ENCODE data around the gene TAGLN. TPM values are rescaled to one million over a fixed set of nuclear protein-coding genes. Genes with fewer than 3 reads are reported as not detected.

TAGLN gene
- 2.8 TPM for polyA plus RNA-seq (2012; ENCODE audit: low read depth, missing spikeins)

DNA sequence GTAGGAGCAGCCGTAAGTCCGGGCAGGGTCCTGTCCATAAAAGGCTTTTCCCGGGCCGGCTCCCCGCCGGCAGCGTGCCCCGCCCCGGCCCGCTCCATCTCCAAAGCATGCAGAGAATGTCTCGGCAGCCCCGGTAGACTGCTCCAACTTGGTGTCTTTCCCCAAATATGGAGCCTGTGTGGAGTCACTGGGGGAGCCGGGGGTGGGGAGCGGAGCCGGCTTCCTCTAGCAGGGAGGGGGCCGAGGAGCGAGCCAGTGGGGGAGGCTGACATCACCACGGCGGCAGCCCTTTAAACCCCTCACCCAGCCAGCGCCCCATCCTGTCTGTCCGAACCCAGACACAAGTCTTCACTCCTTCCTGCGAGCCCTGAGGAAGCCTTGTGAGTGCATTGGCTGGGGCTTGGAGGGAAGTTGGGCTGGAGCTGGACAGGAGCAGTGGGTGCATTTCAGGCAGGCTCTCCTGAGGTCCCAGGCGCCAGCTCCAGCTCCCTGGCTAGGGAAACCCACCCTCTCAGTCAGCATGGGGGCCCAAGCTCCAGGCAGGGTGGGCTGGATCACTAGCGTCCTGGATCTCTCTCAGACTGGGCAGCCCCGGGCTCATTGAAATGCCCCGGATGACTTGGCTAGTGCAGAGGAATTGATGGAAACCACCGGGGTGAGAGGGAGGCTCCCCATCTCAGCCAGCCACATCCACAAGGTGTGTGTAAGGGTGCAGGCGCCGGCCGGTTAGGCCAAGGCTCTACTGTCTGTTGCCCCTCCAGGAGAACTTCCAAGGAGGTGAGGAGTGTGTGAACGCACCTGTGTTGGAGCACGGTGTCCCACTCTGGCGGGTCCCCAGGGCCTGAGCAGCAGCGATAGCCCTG lies at the start of gene TAGLN:
TAGLN (plus strand) TSS at position 318 of the 863 bp plus-strand sequence. CDS start 3,644 bp downstream, outside the sequence.
- FAIRE-seq (no peak), DNase-seq (ENCODE audit: insufficient read length, low spot score) (no peak)
- TF ChIP-seq POU2F2 (IDR thresholded peaks at IDR 0.05; ENCODE audit: low read depth, low read length), result no peak
- no peak for TF ChIP-seq TAF1 (IDR thresholded peaks at IDR 0.05; ENCODE audit: low read depth, low read length)
- TF ChIP-seq PAX5 (IDR thresholded peaks at IDR 0.05; ENCODE audit: insufficient read depth, low read length, severe bottlenecking), result no peak
- TF ChIP-seq POLR2AphosphoS5 (IDR thresholded peaks at IDR 0.05; ENCODE audit: low read depth, low read length), result no peak
- TF ChIP-seq SPI1 (IDR thresholded peaks at IDR 0.05; ENCODE audit: low read depth, low read length), result no peak
- no peak for TF ChIP-seq POLR2A (IDR thresholded peaks at IDR 0.05; ENCODE audit: low read depth, low read length)

DNA sequence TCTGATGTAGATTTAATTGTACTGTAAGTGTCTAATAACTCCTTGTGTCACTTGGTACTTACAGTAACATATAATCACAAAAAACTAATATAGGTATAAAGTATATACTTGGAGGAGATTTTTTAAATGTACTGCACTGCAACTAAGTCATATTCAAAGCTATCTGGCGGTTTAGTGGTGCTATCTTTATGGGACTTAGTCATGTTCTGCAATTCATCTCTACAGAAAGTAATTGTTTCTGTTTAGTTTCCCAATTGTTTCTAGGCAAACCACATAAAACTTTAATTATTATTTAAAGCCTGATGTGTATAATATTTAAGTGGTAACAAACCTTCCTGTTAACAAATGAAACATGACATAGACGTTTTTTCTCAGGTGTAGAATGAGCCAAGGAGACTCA lies 47.1 kb upstream of the TAGLN start:
- TF ChIP-seq SPI1 (IDR thresholded peaks at IDR 0.05; ENCODE audit: low read depth, low read length) (no peak), PAX5 (IDR thresholded peaks at IDR 0.05; ENCODE audit: insufficient read depth, low read length, severe bottlenecking) (no peak), TAF1 (IDR thresholded peaks at IDR 0.05; ENCODE audit: low read depth, low read length) (no peak), POLR2A (IDR thresholded peaks at IDR 0.05; ENCODE audit: low read depth, low read length) (no peak), POLR2AphosphoS5 (IDR thresholded peaks at IDR 0.05; ENCODE audit: low read depth, low read length) (no peak), POU2F2 (IDR thresholded peaks at IDR 0.05; ENCODE audit: low read depth, low read length) (no peak)
- no peak for FAIRE-seq
- no peak for DNase-seq (ENCODE audit: insufficient read length, low spot score)

DNA sequence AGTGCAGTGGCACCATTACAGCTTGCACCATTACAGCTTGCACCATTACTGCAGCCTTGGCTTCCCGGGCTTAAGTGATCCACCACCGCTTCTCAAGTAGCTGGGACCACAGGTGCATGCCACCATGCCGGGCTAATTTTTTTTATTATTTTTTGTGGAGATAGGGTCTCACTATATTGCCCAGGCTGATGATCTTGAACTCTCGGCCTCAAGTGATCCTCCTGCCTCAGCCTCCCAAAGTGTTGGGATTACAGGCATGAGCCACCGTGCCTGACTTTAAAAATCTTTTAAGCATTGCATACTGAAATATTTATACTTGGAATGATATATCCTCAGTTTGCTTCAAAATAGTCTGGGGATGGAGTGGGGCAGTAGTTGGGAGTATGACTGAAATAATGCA lies 44.7 kb upstream of the TAGLN start:
- DNase-seq (ENCODE audit: insufficient read length, low spot score) (no peak), FAIRE-seq (no peak)
- TF ChIP-seq POLR2A (IDR thresholded peaks at IDR 0.05; ENCODE audit: low read depth, low read length) (no peak), SPI1 (IDR thresholded peaks at IDR 0.05; ENCODE audit: low read depth, low read length) (no peak), POU2F2 (IDR thresholded peaks at IDR 0.05; ENCODE audit: low read depth, low read length) (no peak), PAX5 (IDR thresholded peaks at IDR 0.05; ENCODE audit: insufficient read depth, low read length, severe bottlenecking) (no peak), TAF1 (IDR thresholded peaks at IDR 0.05; ENCODE audit: low read depth, low read length) (no peak), POLR2AphosphoS5 (IDR thresholded peaks at IDR 0.05; ENCODE audit: low read depth, low read length) (no peak)

DNA sequence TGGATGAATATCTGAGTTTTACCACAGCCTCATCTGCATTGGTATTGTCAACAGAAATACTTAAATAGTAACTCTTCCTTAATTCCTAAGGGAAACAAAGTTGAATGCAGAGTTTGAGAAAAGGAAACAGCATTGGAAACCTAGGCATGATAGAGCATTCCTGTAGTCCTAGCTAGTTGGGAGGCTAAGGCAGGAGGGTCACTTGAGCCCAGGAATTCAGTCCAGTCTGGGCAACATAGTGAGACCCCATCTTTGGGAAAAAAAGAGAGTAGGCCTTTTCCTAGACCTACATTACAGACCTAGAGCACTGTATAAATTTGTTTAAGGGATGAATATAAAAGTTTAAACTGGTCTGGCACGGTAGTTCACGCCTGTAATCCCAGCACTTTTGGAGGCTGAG lies 41.7 kb upstream of the TAGLN start:
- peak; percentile 35 for FAIRE-seq
- no peak for TF ChIP-seq PAX5 (IDR thresholded peaks at IDR 0.05; ENCODE audit: insufficient read depth, low read length, severe bottlenecking)
- no peak for TF ChIP-seq SPI1 (IDR thresholded peaks at IDR 0.05; ENCODE audit: low read depth, low read length)
- no peak for TF ChIP-seq POU2F2 (IDR thresholded peaks at IDR 0.05; ENCODE audit: low read depth, low read length)
- TF ChIP-seq POLR2A (IDR thresholded peaks at IDR 0.05; ENCODE audit: low read depth, low read length), result no peak
- TF ChIP-seq TAF1 (IDR thresholded peaks at IDR 0.05; ENCODE audit: low read depth, low read length), result no peak
- TF ChIP-seq POLR2AphosphoS5 (IDR thresholded peaks at IDR 0.05; ENCODE audit: low read depth, low read length), result no peak

DNA sequence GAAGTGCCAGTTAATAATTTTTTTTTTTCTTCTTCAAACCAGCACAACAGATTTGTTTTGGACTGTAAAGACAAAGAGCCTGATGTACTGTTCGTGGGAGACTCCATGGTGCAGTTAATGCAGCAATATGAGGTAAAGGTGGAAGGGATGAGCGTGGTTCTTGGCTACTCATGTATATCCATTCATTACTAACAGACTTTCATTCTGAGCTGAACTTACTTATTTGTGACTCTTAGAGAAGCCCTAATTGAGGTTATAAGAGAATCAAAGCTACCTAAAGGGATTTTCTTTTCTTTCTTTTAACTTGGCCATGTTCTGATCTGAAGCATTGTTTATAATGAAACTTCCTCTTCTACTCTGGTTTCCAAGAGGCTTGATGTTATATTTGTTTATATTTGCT lies 39.3 kb upstream of the TAGLN start:
- TF ChIP-seq POU2F2 (IDR thresholded peaks at IDR 0.05; ENCODE audit: low read depth, low read length), result no peak
- no peak for TF ChIP-seq SPI1 (IDR thresholded peaks at IDR 0.05; ENCODE audit: low read depth, low read length)
- no peak for TF ChIP-seq PAX5 (IDR thresholded peaks at IDR 0.05; ENCODE audit: insufficient read depth, low read length, severe bottlenecking)
- TF ChIP-seq POLR2AphosphoS5 (IDR thresholded peaks at IDR 0.05; ENCODE audit: low read depth, low read length), result no peak
- TF ChIP-seq TAF1 (IDR thresholded peaks at IDR 0.05; ENCODE audit: low read depth, low read length), result no peak
- TF ChIP-seq POLR2A (IDR thresholded peaks at IDR 0.05; ENCODE audit: low read depth, low read length), result no peak
- DNase-seq (ENCODE audit: insufficient read length, low spot score), result no peak
- FAIRE-seq, result no peak

More for the DNA sequence above, 41.7 kb upstream of the TAGLN start:
- DNase-seq (ENCODE audit: insufficient read length, low spot score), result no peak

DNA sequence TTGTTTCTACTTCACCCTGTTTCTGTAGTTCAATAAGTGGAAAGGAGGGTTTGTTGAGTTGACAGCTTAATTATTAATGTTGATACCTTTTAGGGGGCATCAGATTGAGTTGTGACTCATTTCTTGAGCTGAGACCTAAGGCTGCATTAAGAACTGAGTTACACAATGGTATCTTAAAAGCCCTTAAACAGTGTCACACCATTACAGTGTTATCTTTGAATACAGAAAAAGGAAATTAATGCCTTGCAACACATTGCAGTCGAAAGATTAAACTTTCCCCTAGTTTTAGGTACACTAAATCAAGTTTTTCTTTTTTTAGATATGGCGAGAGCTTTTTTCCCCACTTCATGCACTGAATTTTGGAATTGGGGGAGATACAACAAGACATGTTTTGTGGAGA lies 38.3 kb upstream of the TAGLN start:
- FAIRE-seq (no peak), DNase-seq (ENCODE audit: insufficient read length, low spot score) (no peak)
- TF ChIP-seq SPI1 (IDR thresholded peaks at IDR 0.05; ENCODE audit: low read depth, low read length), result no peak

DNA sequence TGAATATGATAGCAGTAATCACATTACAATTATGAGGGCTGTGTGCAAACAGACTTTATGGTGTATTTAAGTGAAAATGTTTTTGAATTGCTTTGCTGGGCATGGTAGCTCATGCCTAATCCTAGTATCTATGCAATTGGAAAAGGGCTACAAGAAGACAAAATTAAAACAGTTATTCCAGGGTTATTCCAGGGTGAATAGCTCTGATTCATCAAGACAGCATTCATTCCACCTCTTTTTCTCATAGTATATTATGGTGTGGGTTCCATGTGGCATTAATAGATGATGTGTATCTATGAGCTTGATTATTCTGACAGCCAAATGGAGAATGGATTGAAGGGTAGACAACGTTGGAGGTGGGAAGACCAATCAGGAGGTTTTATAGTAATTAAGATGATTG lies 32.7 kb upstream of the TAGLN start:
- FAIRE-seq (no peak), DNase-seq (ENCODE audit: insufficient read length, low spot score) (no peak)
- TF ChIP-seq POU2F2 (IDR thresholded peaks at IDR 0.05; ENCODE audit: low read depth, low read length) (no peak), TAF1 (IDR thresholded peaks at IDR 0.05; ENCODE audit: low read depth, low read length) (no peak), PAX5 (IDR thresholded peaks at IDR 0.05; ENCODE audit: insufficient read depth, low read length, severe bottlenecking) (no peak), SPI1 (IDR thresholded peaks at IDR 0.05; ENCODE audit: low read depth, low read length) (no peak), POLR2A (IDR thresholded peaks at IDR 0.05; ENCODE audit: low read depth, low read length) (no peak), POLR2AphosphoS5 (IDR thresholded peaks at IDR 0.05; ENCODE audit: low read depth, low read length) (no peak)

DNA sequence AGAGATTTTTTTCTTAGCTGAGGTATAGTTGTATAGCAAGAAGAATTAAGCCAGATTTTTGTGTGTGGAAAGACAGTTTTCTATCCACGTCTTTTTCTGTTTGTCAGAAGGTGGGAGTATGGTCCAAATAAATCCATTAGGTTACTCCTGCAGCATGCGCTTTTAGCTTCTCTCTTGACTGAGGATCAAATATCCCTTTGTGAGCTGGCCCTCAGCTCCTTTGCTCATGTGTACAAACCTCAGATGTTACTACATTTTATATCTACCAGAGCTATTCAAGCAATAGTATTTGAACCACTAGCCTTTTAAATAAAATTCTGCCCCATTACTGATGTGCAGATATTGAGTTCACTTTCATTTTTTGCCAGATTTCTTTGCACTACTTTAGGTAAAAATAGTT lies 29.4 kb upstream of the TAGLN start:
- TF ChIP-seq PAX5 (IDR thresholded peaks at IDR 0.05; ENCODE audit: insufficient read depth, low read length, severe bottlenecking) (no peak), POLR2AphosphoS5 (IDR thresholded peaks at IDR 0.05; ENCODE audit: low read depth, low read length) (no peak), POU2F2 (IDR thresholded peaks at IDR 0.05; ENCODE audit: low read depth, low read length) (no peak), POLR2A (IDR thresholded peaks at IDR 0.05; ENCODE audit: low read depth, low read length) (no peak), SPI1 (IDR thresholded peaks at IDR 0.05; ENCODE audit: low read depth, low read length) (no peak), TAF1 (IDR thresholded peaks at IDR 0.05; ENCODE audit: low read depth, low read length) (no peak)
- DNase-seq (ENCODE audit: insufficient read length, low spot score) (no peak), FAIRE-seq (no peak)

DNA sequence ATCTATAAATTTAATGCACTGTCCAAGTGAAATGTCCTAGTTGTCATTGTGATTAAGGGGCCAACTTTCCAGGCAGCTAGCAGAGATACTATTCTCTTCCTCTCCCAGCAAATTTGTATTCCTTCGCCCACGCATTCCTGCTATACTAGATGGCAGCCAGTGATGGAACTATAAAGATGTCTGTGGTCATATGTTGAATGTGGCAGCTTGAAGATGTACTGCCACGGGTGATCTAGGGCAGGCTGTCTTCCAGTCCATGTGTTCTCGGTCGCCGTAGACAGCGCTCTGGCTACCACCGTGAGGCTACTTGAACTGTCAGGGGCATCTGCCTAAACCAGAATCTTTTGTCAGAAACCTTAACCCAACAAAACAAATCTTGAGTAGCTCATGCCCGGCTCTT lies 29.0 kb upstream of the TAGLN start:
- FAIRE-seq, result no peak
- TF ChIP-seq POLR2AphosphoS5 (IDR thresholded peaks at IDR 0.05; ENCODE audit: low read depth, low read length) (no peak), POU2F2 (IDR thresholded peaks at IDR 0.05; ENCODE audit: low read depth, low read length) (no peak), PAX5 (IDR thresholded peaks at IDR 0.05; ENCODE audit: insufficient read depth, low read length, severe bottlenecking) (no peak), SPI1 (IDR thresholded peaks at IDR 0.05; ENCODE audit: low read depth, low read length) (no peak), TAF1 (IDR thresholded peaks at IDR 0.05; ENCODE audit: low read depth, low read length) (no peak), POLR2A (IDR thresholded peaks at IDR 0.05; ENCODE audit: low read depth, low read length) (no peak)
- no peak for DNase-seq (ENCODE audit: insufficient read length, low spot score)
